T-helper 17 cell (primary cell): ENCODE measurements around the gene MXRA5. TPM values are rescaled to one million over a fixed set of nuclear protein-coding genes. Genes with fewer than 3 reads are reported as not detected.
"Not testable (repeated sequence)": the region's sequence is repeated elsewhere in the genome, so short reads cannot be mapped to it uniquely, and the experiment has no call there.

ENCODE experiments used
- ATAC-seq: fragments of 150-1000 bp; cut with Tn5 transposase; 2 replicates; pipeline ENCODE4 v1.10.0; 2021; ENCODE audit warnings: mild to moderate bottlenecking, moderate library complexity
- DNase-seq, 3 donors: peaks; one replicate each; pipeline versions ENCODE4 v3.0.0 to v3.0.0-alpha.2; 2020 to 2021
- H3K9me3 ChIP-seq: one replicate; pipeline ENCODE4 v1.7.0; 2013; ENCODE audit warnings: low read length, mild to moderate bottlenecking; ENCODE audit not compliant: control insufficient read depth, poor library complexity, severe bottlenecking
- H3K27ac Mint-ChIP-seq: one replicate; pipeline ENCODE4 v1.8.0; 2022; ENCODE audit warnings: mild to moderate bottlenecking, moderate library complexity, mixed read lengths
- H3K27me3 Mint-ChIP-seq: one replicate; pipeline ENCODE4 v1.8.0; 2022; ENCODE audit warnings: mixed read lengths
- H3K36me3 Mint-ChIP-seq: one replicate; pipeline ENCODE4 v1.8.0; 2022; ENCODE audit warnings: low read depth, mixed read lengths
- H3K4me1 Mint-ChIP-seq: one replicate; pipeline ENCODE4 v1.8.0; 2022; ENCODE audit warnings: mild to moderate bottlenecking, mixed read lengths
- H3K4me3 Mint-ChIP-seq: one replicate; pipeline ENCODE4 v1.8.0; 2022; ENCODE audit warnings: mild to moderate bottlenecking, moderate library complexity, mixed read lengths
- total RNA-seq, 4 donors: library from RNA in 2 of 4; stranded (reverse) in 2 of 4; gene quantifications; one replicate each; pipeline ENCODE4 v1.2.3 and lab custom pipeline; 2022 to 2026

The MXRA5 gene
- total RNA-seq: not detected
- 0 to 0.23 reads per million in 2 donors for total RNA-seq (lab: John Stamatoyannopoulos, UW)

- Mint-ChIP-seq H3K27me3 (peaks cover 11% of the 10 kb centered on the region), H3K36me3 (no peaks in the 10 kb centered on the region), H3K4me3 (no peak within 1 kb of the TSS), H3K4me1 (no peaks in the 10 kb centered on the region), H3K27ac (no peak within 1 kb of the TSS)
- DNase-seq: no peak
- ATAC-seq: no peak
- no peaks in the 10 kb centered on the region for H3K9me3 ChIP-seq
Observed at GRCh38 chrX:3346501-3347259, at the start of gene MXRA5. Gene MXRA5 (minus strand): TSS chrX:3346652. CDS start chrX:3343833, 2,819 bp downstream.

DNA sequence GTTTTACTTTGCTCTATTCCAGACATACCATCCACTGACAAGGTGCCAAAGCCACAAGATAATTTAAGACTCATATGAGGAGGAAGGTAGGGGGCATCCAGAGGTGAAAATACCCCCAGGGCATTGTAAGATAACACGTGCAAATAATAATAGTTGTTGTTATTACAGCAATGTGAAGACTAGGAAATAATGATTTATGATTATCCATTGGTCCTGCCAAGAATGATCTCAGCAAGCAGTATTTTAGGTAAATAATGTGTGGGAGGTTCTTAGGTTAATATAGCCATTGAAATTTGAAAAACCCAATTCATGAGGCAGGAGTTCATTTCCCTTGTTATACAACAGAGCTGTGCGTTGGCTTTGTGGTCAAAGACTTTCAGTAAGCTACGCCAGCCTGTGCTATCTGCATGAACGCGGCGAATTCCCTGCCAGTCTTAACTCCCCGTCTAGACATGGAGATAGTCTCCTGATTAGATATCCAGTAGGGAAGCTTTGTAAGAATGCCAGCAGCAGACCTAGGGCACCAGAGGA is 47.2 kb upstream of the MXRA5 start:
- DNase-seq (no peak), ATAC-seq (no peak)
- no peaks in the 10 kb centered on the region for H3K36me3 Mint-ChIP-seq
- H3K4me1 Mint-ChIP-seq: no peaks in the 10 kb centered on the region
- no peak overlapping the region for H3K27ac Mint-ChIP-seq
- no peaks in the 10 kb centered on the region for H3K9me3 ChIP-seq
- no peak overlapping the region for H3K4me3 Mint-ChIP-seq
- peaks cover 6% of the 10 kb centered on the region for H3K27me3 Mint-ChIP-seq

DNA sequence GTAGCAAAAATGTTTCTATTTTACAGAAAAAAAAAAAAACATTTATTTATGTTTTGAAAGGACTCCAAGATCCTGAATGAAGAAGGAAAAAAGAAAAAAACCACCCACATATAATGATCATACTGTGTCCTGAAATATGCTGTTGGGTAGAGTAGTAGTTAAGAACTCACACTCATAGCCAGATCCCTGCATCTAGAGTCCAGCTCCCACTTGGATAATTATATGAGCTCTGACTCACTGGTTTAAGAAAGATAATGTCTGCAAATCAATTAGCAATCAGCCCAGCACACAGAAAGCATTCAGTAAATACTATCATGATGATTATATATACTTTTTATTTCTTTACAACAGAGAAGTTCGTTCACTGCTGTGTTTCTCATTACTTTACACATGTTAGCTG is 46.7 kb upstream of the MXRA5 start:
- no peak overlapping the region for H3K4me3 Mint-ChIP-seq
- no peak overlapping the region for H3K27ac Mint-ChIP-seq
- ATAC-seq: no peak

GRCh38 chrX:3388457-3388856 is 42.0 kb upstream of the MXRA5 start:
- H3K9me3 ChIP-seq: no peaks in the 10 kb centered on the region
- no peak overlapping the region for H3K27ac Mint-ChIP-seq
- H3K4me1 Mint-ChIP-seq: no peaks in the 10 kb centered on the region
- H3K36me3 Mint-ChIP-seq: no peaks in the 10 kb centered on the region
- H3K27me3 Mint-ChIP-seq: peaks cover 6% of the 10 kb centered on the region
- DNase-seq: no peak
- ATAC-seq: no peak
- H3K4me3 Mint-ChIP-seq: no peak overlapping the region

More for the DNA sequence above, 46.7 kb upstream of the MXRA5 start:
- no peak for DNase-seq
- Mint-ChIP-seq H3K36me3 (no peaks in the 10 kb centered on the region), H3K4me1 (no peaks in the 10 kb centered on the region), H3K27me3 (peaks cover 6% of the 10 kb centered on the region)
- H3K9me3 ChIP-seq: no peaks in the 10 kb centered on the region

DNA sequence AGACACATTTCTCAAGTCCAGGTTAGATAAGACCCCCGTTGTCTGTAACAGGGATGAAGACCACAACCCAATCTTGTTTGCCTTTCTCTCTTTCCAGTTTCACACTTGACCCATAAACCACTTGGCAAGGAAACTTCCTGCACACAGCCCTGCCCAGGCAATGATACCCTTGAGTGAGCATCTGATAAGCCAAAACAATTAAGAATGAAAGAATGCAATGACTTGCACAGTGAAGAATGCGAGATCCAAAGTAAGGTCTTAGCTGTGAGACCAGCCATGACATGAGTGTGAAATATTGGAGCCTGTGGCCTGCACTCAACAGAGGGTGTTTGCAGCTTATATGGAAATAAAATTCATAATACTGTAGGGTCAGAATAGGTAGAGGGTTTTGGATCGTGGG is 37.9 kb upstream of the MXRA5 start:
- Mint-ChIP-seq H3K4me3 (no peak overlapping the region), H3K27ac (no peak overlapping the region), H3K27me3 (no peaks in the 10 kb centered on the region), H3K36me3 (no peaks in the 10 kb centered on the region), H3K4me1 (no peaks in the 10 kb centered on the region)
- DNase-seq: no peak
- H3K9me3 ChIP-seq: no peaks in the 10 kb centered on the region
- ATAC-seq: no peak

- H3K36me3 Mint-ChIP-seq: no peaks in the 10 kb centered on the region
- no peak overlapping the region for H3K27ac Mint-ChIP-seq
- no peaks in the 10 kb centered on the region for H3K9me3 ChIP-seq
- DNase-seq (no peak), ATAC-seq (no peak)
- no peaks in the 10 kb centered on the region for H3K27me3 Mint-ChIP-seq
- no peaks in the 10 kb centered on the region for H3K4me1 Mint-ChIP-seq
- H3K4me3 Mint-ChIP-seq: no peak overlapping the region
Observed at GRCh38 chrX:3380603-3381002, 34.2 kb upstream of the MXRA5 start.

DNA sequence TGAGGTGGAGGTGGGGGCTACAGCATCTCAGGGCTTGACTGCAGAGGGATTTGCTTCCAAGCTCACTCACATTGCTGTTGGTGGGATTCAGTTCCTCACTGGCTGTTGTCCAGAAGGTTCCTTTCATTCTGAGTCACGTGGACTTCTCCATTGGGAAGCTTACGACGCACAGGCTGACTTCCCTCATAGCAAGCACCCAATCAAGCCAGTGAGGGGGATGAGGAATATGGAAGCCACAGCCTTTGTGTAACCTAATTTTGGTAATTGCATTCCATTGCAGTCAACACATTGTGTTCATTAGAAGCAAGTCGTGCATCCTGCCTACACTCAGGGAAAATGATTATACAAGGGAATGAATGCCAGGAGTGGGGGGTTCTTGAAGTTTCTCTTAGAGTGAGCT is 32.7 kb upstream of the MXRA5 start:
- Mint-ChIP-seq H3K36me3 (no peaks in the 10 kb centered on the region), H3K4me1 (no peaks in the 10 kb centered on the region), H3K4me3 (no peak overlapping the region), H3K27me3 (no peaks in the 10 kb centered on the region), H3K27ac (no peak overlapping the region)
- DNase-seq (no peak), ATAC-seq (no peak)
- H3K9me3 ChIP-seq: no peaks in the 10 kb centered on the region

DNA sequence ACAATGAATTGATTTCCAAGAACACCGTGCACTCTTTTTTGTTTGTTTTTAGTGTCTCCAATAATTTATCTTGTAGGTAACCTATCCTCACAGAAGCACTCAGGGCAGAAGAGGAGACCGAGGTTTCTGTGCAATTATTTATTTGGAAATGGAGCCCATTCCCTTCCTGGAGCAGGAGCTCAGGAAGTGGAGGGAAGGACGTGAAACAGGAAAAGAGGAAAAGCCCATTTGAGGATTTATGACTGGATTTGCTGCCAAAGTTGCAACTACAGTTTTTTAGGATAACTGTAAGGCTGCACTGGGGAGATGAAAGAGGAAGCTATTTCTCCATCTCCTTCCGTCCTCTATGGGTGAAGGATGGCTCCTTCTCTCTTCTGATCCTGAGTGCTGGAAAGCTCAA is 31.7 kb upstream of the MXRA5 start:
- H3K4me3 Mint-ChIP-seq: no peak overlapping the region
- ATAC-seq: no peak
- no peaks in the 10 kb centered on the region for H3K9me3 ChIP-seq

DNA sequence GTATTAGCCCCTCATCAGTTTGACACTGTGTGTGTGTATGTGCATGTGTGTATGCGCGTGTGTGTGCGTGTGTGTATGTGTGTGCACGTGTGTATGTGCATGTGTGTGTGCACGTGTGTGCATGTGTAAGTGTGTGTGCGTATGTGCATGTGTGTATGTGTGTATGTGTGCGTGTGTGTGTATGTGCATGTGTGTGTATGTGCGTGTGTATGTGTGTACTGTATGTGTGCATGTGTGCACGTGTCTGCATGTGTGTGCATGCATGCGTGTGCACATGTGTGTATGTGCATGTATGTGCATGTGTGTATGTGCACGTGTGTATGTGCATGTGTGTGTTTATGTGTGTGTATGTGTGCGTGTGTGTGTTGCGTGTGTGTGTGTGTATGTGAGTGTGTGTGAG is 31.1 kb upstream of the MXRA5 start:
- Mint-ChIP-seq H3K27me3 (no peaks in the 10 kb centered on the region), H3K4me1 (no peaks in the 10 kb centered on the region)
- no peak for ATAC-seq

More for the DNA sequence above, 31.7 kb upstream of the MXRA5 start:
- no peak for DNase-seq
- Mint-ChIP-seq H3K4me1 (no peaks in the 10 kb centered on the region), H3K27ac (no peak overlapping the region), H3K27me3 (no peaks in the 10 kb centered on the region), H3K36me3 (no peaks in the 10 kb centered on the region)

GRCh38 chrX:3375878-3376508 is 29.5 kb upstream of the MXRA5 start:
- H3K4me3 Mint-ChIP-seq, H3K36me3 Mint-ChIP-seq, H3K9me3 ChIP-seq, ATAC-seq, H3K27me3 Mint-ChIP-seq, DNase-seq, H3K27ac Mint-ChIP-seq, H3K4me1 Mint-ChIP-seq: not testable (repeated sequence)

More for the DNA sequence above, 31.1 kb upstream of the MXRA5 start:
- Mint-ChIP-seq H3K36me3 (no peaks in the 10 kb centered on the region), H3K27ac (no peak overlapping the region), H3K4me3 (no peak overlapping the region)
- DNase-seq: no peak
- no peaks in the 10 kb centered on the region for H3K9me3 ChIP-seq

- Mint-ChIP-seq H3K4me3 (no peak overlapping the region), H3K4me1 (no peaks in the 10 kb centered on the region), H3K36me3 (no peaks in the 10 kb centered on the region), H3K27ac (no peak overlapping the region), H3K27me3 (no peaks in the 10 kb centered on the region)
- ATAC-seq (no peak), DNase-seq (no peak)
- H3K9me3 ChIP-seq: no peaks in the 10 kb centered on the region
Observed at GRCh38 chrX:3374108-3374800, 27.8 kb upstream of the MXRA5 start.

GRCh38 chrX:3371163-3371562 is 24.7 kb upstream of the MXRA5 start:
- DNase-seq: no peak
- H3K9me3 ChIP-seq: no peaks in the 10 kb centered on the region
- no peaks in the 10 kb centered on the region for H3K36me3 Mint-ChIP-seq
- H3K27ac Mint-ChIP-seq: no peak overlapping the region
- no peaks in the 10 kb centered on the region for H3K27me3 Mint-ChIP-seq
- H3K4me3 Mint-ChIP-seq: no peak overlapping the region
- H3K4me1 Mint-ChIP-seq: no peaks in the 10 kb centered on the region
- ATAC-seq: no peak

DNA sequence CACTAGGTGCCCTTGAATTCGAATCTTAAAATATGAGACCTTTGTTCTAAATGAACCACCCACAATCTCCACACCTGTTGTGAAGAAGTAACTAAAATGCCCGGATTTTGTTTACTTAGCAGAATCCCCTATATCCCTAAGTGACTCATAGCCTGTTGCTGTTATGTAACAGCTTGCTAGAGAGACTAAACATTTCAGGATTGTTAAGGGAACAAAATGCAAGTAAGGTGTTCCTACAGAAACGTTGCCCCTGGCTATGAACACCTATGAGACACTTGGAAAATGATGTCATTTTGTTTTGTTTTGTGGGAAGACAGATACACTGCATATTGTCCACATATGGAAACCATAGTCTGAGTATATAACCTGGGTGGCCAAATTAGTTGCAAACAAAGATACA is 24.2 kb upstream of the MXRA5 start:
- H3K4me3 Mint-ChIP-seq: no peak overlapping the region
- no peak overlapping the region for H3K27ac Mint-ChIP-seq
- no peaks in the 10 kb centered on the region for H3K4me1 Mint-ChIP-seq
- H3K27me3 Mint-ChIP-seq: no peaks in the 10 kb centered on the region
- H3K9me3 ChIP-seq: no peaks in the 10 kb centered on the region
- no peak for DNase-seq
- ATAC-seq: no peak
- no peaks in the 10 kb centered on the region for H3K36me3 Mint-ChIP-seq
